GM21717 (cell line): Measurements from ENCODE around the gene SEC61B.

ENCODE experiments used
- ATAC-seq: cut with Tn5 transposase; IDR thresholded peaks from one replicate; pipeline ENCODE4 v1.9.1; 2021; ENCODE audit warnings: mild to moderate bottlenecking, moderate library complexity; ENCODE audit not compliant: unreplicated experiment

Gene SEC61B

DNA sequence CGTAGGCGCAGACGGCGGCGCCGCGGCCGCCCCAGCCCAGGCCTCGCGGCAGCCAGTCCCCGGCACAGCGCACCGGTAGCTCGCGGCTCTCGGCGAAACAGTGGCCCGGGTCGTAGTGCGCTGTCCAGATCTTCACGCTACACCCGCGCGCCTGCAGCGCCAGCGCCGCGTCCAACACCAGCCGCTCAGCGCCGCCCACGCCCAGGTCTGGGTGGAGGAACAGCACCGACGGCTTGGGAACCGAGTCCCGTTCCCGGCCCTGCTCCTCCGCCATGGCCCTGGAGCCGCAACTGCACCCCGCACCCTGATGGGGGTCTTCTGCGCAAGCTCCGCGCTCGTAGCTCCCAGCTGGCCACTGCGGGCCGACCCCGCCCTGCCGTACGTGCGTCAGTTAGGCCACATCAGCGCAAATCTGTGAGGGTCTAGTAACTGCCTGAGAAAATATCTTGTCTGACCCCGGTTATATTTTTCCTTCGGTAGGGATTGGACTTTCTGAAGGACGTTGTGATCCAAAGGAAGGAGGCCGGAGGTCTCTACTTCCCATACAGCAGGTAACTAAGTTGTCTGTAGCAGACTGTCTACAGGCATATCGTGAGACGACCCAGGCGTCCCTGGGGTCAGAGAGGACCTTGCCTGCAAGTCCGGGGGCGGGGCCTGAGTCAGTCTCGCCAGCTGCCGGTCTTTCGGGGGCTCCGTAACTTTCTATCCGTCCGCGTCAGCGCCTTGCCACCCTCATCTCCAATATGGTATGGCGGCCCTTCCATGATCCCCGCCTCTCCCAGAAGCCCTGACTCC is at the start of gene SEC61B, which contains the start of gene ALG2:
TSS of gene SEC61B (plus strand) at position 662 of the 795 bp plus-strand sequence. CDS start at position 744, 82 bp downstream.
TSS of gene ALG2 (minus strand) at position 322 of the 795 bp plus-strand sequence. CDS start at position 274, 48 bp downstream.
- ATAC-seq = peak; percentile 88

DNA sequence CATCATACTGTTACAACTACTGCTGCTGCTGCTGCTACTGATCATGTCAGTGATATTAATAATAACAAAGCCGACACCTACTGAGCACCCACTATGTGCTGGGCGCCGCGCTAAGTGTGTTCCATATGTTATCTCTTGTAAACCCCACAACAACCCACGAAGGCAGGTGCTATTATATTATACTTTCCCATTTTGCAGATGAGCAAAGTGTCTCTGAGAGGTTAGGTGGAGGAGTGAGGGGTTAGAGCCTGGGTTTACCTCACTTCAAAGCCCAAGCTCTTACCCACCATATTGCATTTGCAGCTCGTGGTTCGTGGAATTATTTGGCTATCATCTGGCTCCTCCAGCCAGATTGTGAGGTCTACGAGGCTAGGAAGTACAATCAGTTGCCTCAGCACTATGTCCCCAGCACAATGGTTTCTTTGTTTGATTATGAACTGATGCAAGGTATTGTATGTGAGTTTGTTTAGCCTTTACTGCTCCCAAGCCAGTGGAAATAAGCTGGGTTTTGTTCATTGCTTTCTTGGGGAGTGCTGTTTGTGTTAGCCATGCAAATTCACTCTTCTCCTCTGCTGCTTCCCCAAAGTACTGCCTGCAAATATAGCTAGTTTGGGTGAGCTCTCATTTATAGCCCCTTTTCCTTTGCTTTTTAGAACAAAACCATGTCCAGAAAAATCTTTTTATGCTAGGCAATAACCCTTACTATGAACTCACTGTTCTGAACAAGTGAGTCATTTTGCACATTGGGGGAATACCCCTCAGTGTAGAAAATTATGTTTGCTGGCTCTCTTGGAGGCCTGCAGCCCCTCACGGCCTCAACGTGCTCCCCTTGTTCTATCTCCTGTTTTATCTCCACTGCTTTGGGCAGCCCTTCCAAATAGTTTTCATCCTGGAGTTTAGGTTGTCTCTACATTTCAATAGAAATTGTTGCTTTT is 48.2 kb upstream of the SEC61B start:
- peak; percentile 49 for ATAC-seq

DNA sequence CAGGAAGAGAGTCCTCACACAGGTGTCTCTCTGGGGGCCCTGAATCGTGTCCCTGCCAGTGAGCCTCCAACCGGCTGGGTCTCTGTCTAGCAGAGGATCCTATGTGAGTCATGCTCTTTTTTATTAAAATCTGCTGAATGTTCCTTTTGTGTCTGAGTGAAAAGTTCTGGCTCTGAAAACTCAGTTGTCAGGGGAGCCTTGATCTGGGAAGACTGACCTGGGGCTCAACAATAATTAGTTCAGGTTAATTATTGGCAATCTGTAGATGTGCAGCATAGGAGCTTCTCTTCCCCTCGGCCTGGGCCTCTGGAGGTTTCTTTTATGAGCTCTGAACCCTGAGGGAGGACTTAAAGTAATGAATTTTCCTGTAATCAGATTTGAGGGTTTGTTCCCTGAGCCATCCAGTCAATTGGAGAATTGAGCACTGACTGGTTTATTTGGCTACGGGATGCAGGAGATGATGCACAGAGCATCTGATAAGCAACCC is 45.5 kb upstream of the SEC61B start:
- no peak for ATAC-seq

DNA sequence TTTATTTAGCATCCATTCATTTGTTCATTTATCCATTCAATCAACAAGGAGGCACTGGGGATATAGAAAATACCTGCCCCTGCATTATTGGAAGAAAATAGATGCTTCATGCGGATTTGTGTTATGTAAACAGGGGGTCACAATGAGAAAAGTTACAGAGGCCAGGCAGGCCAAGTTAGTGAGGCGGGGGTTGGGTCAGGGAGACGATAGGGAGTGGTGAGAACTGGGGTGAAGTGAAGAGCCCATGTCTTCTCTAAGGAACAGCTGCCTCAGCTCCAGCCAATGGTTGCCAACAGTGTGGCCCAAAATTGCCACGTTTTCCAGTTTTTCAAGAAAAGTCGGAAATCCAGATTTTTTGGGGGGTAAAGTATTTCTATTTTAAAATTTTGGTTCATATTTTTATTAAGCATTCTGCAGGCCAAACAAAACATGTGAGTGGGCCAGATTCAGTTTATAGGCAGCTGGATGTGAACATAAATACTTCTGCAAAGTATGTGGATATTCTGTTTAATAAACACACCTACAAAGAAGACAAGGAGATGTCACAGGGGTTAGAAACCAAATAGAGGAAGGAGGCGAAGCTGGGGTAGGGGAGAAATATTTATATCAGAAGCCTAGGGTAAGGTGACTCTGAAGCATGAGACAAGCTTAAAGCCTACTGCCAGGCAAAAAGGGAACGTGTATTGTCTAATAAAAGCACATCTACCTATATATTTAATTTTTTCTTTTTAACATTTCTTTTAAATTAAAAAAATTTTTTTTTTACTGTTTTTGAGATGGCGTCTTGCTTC is 44.3 kb upstream of the SEC61B start:
- ATAC-seq = no peak

DNA sequence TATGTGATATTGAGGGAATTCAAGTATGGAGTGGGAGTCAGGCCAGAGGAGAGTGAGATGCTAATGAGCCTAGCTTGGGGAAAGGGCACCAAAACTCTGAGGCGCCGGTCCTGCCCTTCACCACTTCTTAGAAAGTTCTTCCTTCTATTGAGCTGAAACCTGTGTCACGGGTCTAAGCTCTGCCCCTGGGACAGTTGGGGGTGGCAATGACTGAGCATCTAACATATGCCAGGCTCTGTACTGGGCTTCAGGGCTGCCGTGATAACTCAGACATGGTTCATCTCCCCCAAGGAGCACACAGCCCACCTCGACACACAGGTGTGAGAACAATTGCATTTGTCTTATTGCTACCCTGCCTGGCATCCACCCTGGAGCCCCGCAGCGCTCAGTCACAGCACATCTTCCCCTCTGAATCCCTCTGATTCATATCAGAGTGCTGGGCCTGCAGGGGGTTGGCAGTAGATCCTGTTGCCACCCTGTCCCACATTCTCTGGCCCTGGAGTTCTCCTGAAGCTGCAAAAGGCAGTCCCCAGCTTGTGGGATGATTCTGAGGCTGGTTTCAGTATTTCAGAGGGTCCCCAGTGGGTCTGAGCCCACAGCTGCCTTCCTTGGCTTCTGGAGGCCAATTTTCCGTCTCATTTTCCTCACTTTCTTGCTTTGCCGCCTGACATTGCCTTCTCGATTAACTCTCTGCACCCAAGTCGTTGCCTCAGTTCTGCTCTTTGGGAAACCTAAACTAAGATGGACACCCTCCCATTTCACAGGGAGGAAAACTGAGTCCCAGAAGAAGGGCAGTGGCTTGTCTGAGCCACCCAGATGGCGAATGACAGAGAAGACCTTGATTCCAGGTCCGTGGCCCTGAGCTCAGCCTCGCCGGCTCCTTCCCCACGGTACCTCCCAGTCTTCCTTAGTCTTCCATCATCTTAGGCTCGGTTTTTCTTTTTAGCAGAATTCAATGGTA is 42.9 kb upstream of the SEC61B start:
- ATAC-seq = no peak

DNA sequence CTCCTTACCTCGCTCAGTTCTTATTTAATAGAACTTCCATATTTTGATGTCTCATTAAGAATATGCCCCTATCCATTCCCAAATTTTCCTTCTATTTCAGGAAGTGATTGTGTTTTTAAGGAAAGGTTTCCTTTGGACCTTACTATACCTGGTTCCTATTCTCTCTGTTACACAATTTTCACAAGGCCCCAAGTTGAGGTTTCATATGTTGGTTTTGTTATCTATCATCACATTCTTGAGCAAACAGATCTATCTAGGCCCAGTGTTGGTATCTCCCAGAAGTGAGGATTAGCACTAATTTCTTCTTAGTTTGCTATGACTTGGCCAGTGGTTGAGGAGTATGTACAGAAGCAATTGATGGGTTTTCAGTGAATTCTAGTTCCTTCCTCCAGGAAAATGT is 41.9 kb upstream of the SEC61B start:
- peak; percentile 34 for ATAC-seq

DNA sequence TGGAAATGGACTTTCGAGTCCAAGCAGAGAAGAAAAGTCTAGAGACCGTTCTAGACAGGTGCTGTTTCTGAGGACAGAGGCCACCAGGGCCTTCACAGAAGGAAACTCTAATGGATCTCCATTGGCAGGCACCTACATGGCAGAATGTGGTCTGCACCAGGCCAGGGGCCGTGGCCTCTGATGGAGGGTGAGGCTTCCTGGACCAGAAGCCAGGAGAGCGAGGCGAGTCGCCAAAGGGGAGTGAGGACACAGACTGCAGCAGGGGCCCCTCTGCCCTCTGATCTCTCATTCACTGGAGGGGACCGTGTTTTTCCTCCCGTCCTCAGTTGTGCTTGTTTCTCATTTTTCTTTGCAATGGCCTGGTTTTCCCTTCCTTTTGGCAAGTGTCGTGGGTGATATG is 41.4 kb upstream of the SEC61B start:
- no peak for ATAC-seq

DNA sequence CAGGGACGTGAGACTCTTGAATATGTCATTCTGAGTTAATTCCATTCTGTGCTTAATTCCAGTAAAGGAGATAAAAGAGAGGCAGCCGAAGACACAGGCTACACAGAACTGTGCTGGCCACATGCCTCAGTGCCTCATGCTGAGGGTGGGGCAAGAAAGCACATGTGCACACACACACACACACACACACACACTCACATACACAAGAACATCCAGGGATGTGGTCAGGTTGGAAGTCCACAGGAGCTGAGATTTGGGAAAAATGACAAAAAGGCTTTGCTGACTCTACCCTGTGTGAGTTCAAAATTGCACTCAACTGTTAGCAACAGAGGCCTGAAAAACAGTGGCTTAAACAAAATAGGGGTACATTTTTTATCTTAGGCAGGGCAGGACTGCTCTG is 40.9 kb upstream of the SEC61B start:
- no peak for ATAC-seq

DNA sequence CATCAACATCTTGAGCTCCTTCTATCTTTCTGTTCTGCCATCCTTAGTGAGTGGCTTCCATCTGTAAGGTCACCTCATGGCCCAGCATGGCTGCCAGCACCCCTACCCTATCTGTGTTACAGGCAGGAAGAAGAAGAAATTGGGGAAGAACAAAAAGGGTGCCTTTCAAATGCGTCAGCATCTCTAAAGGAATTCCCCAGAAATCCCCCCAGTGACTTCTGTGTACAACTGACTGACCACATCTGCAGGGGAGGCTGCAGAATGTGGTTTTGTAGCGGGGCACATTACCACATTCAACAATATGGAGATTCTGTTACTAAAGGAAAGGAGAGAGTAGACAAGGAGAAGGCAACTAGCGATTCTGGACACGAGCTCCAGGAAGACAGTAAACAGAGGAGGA is 40.5 kb upstream of the SEC61B start:
- peak; percentile 43 for ATAC-seq

DNA sequence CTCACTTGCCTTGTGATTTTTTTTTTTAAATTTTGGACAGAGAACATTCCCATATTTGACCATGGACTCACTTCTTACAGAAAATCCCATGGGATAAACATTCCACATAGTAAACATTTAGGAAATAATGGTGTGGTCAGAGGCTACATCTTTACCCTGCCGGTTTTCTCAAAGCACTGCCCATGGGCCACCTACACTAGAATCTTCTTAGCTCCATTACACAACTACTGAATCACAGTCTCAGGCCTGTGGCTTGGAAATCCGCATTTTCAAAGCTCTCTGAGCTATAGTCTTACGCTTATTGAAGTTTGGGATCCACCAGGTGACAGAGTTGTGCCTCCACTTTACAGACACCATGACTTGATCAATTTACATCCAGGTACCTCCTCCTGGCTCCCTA is 39.7 kb upstream of the SEC61B start:
- ATAC-seq = no peak

DNA sequence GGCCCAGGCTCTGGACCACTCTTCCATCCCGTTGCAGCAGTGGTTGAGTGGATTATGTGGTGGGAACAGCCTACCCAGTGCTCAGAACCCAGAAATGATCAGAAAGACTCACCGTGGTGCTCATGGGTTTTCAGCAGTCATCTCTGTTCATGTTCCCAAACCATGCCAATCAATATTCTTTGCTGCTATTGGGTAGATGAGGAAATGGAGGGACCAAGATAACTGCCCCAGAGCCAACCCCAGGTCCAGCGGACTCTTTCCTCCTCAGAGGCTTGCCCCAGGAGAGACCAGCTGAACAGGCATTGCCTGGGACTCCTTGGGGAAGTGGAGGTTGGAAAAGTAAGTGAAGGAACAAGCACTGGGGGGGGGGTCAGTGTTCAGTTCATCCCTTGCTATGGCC is 38.5 kb upstream of the SEC61B start:
- no peak for ATAC-seq

DNA sequence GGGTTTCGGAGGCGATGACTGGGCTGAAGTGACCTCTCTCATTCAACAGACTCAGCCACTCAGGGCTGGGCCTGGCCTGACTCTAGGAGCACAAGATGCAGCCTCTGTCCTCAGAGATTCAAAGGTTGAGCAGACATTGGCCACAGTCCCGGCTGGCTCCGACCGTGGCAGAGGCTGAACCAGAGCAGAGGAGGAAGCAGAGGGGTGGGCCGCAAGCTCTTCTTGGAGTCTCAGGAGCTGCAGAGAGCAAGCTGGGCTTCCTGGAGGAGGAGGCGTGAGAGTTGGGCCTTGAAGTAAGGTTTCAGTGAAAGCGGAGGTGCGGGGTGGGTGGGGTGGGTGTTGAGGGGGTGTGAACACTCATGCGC is 38.0 kb upstream of the SEC61B start:
- ATAC-seq = no peak

DNA sequence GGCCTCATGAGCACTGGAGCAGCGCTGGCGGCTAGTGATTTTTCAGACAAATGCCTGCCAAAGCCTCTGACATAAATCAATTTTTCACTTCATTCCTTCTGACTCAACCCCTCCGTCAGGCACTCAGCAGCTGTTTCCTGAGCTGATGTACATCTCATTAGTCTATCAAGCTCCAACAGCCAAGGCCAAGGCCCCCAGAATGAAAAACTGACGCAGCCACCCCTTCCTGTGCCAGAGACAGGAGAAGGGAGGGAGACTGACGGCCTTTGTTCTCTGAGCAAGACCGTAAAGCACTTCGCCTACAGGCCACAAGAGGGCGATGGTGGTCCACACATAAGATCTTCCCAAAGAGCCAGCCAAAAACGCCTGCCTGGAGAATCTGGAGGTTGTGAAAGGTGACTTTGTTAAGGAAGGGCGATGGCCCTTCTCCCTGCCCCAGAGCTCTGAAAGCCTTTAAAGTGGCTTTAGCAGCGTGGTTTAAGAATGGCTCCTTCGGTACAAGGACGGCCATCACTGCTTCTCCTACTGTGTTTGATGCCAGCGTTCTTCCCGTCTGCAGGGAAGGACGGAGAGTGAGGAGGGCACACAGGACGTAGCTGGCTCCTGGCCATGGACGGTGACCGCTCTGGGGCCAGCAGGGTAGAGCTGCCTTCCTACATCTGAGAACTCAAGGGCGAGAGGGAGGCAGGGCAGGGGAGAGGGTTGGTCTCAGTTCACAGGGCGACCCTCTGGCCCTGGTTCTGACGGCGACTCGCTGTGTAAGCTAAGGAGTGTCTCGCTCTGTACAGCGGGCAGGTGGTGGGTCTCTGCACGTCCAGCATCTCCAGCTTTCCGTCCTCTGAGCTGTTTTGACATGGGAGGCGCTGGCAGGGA is 37.4 kb upstream of the SEC61B start:
- ATAC-seq = peak; percentile 53

DNA sequence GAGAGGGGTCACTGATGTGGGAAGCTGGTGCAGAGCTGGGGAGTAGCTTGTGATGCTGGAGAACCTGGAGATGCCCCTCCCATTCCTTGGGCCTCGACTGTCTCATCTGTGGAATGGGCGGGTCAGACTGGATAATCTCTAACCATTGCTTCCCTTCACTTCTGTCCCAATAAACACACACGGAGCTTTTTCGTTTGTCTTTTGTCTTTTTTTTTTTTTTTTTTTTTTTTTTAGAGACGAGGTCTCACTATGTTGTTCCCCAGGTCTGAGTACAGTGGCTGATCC is 36.8 kb upstream of the SEC61B start:
- no peak for ATAC-seq

DNA sequence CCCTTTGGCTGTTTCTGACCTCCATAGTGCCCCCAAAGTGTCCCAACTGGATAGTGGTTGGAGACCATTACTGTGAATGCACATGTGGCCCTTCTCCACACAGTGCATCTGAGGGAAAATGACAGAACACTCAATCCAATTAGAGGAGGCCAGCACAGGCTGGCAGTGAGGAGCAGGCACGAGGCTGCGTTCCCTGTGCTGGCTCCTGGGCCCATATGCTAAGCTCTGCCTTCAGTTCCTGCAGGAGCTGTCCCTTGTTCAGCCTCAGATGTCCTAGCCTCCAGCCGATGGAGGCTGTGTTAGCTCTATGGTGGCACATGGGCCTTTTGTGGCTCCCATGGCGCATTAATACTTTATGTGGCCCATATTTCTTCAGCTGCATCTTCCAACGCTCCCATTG is 36.1 kb upstream of the SEC61B start:
- ATAC-seq = no peak

DNA sequence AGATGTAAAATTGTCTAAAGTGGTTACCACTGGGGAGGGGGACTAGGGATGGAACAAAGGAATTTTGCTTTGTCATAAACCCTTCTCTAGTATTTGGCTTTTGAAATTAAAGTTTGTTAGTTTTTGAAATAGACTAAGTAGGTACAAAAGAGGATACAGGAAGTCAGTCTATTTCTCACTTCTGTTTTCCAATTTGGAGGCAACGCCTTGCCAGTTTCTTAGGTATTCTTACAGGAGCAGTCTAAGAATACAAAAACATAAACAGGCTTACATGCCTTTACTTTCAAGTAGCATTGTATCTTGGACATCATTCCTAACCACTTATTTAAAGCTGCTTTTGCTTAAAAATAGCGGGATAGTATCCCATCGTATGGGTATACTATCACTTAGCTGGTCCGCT is 34.8 kb upstream of the SEC61B start:
- ATAC-seq = no peak

DNA sequence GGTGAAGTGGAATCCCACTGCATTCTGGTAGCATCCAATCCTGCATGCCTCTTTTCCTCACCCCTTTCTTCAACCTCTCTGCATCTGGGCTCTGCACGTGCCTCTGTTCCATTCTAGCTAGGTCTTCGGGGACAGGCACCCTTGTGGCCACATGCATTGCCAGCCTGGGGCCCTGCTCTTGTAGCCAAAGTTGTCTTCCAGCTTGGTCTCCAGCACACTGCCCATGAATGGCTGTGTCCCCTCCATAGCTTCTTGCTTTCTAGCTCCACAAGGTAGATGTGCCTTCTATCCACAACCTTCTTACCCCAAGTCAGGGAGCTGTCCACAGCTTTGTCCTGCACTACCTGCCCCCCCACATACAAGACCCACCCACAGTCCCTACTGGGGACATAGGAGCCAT is 32.9 kb upstream of the SEC61B start:
- ATAC-seq = no peak

DNA sequence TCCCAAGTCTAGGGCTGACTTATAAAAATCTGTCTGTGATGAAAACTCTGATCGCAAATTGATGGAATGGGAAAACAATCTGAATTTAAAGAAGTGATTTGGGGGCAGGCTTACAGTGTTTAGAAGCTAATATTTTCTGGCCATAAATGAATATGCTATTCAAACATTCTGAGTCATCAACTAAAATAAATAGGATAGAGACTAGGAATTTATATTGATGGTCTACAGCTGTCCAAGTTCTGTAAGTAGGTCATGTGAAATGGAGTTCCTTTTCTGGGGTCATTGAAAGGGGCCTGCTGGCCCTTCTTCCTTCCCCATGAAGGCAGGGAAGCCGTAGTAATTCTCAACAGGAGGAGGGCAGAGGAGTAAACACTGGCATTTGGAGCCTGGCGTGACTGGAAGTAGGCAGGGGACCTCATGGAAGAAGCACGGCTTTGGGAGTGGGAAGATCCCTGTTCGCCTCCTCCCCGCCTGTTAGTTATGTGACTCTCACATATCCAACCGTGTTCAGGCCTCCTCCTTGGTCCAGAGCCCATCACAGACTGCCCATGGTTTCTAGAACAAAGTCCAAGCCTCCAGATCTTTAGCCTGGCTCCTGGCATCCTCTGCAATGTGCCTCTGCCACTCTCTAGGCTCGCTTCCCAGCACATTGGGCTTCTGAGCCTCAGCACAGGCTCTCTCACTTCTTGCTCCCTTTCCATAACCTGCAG is 32.0 kb upstream of the SEC61B start:
- ATAC-seq = no peak
